Right lobe of liver (tissue), 6 donors: ENCODE results near the gene TTI1. TPM values are rescaled to one million over a fixed set of nuclear protein-coding genes. Genes with fewer than 3 reads are reported as not detected.
"Not testable (repeated sequence)": the region's sequence is repeated elsewhere in the genome, so short reads cannot be mapped to it uniquely, and the experiment has no call there.

Source experiments
- ATAC-seq, 4 donors: fragments of 200-7000 bp; cut with Tn5 transposase; one replicate each; pipeline ENCODE4 v1.9.1; 2020; ENCODE audit warnings: mild to moderate bottlenecking in 4 of 4, moderate library complexity in 4 of 4
- DNase-seq, 3 donors: peaks; one replicate each; pipeline ENCODE4 v3.0.0-alpha.2; 2020
- H3K27ac ChIP-seq, 3 donors: fragments of 200-600 bp; one replicate each; pipeline ENCODE4 v1.8.0; 2022
- H3K27me3 ChIP-seq, 2 donors: fragments of 200-600 bp; one replicate each; pipeline ENCODE4 v1.8.0; 2022
- H3K36me3 ChIP-seq, 4 donors: fragments of 200-600 bp; sonication (generic) in 1 of 4; one replicate each; pipeline versions ENCODE4 v1.5.1 to v1.8.0; 2017 to 2022; ENCODE audit warnings: control low read depth in 1 of 4
- H3K4me1 ChIP-seq, 4 donors: fragments of 200-600 bp; sonication (generic) in 1 of 4; one replicate each; pipeline versions ENCODE4 v1.5.1 to v1.8.0; 2017 to 2022; ENCODE audit warnings: control low read depth in 1 of 4
- H3K4me3 ChIP-seq, 3 donors: fragments of 200-600 bp; one replicate each; pipeline ENCODE4 v1.8.0; 2022
- H3K9me3 ChIP-seq, 4 donors: fragments of 200-600 bp; sonication (generic) in 1 of 4; one replicate each; pipeline versions ENCODE4 v1.5.1 to v1.8.0; 2017 to 2022; ENCODE audit warnings: control low read depth in 1 of 4
- CTCF ChIP-seq, 4 donors: fragments of 200-600 bp in 3 of 4; fragments of 450-650 bp in 1 of 4; IDR thresholded peaks; one replicate each; pipeline versions ENCODE4 v1.5.1 to v1.8.0; 2016 to 2022; ENCODE audit warnings: antibody characterized with exemption in 4 of 4, mild to moderate bottlenecking in 2 of 4
- POLR2A ChIP-seq: fragments of 450-650 bp; IDR thresholded peaks from one replicate; pipeline ENCODE4 v1.6.1; 2017; ENCODE audit warnings: antibody characterized with exemption, mild to moderate bottlenecking
- WGBS: methylation state at CpG from one replicate; pipeline ENCODE4 v1.1.6; 2018; ENCODE audit warnings: low coverage, low lambda C conversion rate; ENCODE audit not compliant: insufficient coverage; ENCODE audit errors: missing lambda C conversion rate; 5-methylcytosine and 5-hydroxymethylcytosine counted together
- intact Hi-C, 2 donors: fragments of 100-400 bp; cut with DNase I; formaldehyde crosslinking; loops; one replicate each; pipeline versions ENCODE4 v1.11.2 to v1.14.1; 2022
- total RNA-seq, 6 experiments: library from RNA; depleted of rRNA in 2 of 6; stranded (reverse); fragments of >200 nt in 2 of 6; fragmentation: NEBNext Ultra II Directional in 3 of 6; extraction: Animal tissue kit (Norgen Biotek cat#: 25700) in 3 of 6; gene quantifications; one replicate each; pipeline versions ENCODE4 v1.1.0 to v1.2.4, GENCODE V29; 2016 to 2023
- donor health status: DM: no; HTN: yes; CAD: no.
- donor health status: DM: no; HTN: no; CAD: no.
- donor health status: DM: no; HTN: no; CAD: no.
- donor health status: DM: no; HTN: yes; CAD: no.
- donor health status: DM: no; HTN: yes; CAD: no.

TTI1 gene
- total RNA-seq, 6 experiments from 2014 or later, result 8.6 to 14.3 (median 11.3) TPM

GRCh38 chr20:37969949-37970855, 63.1 kb downstream of the TTI1 start:
- H3K4me1 ChIP-seq, result no peaks in the 10 kb centered on the region
- no peaks in the 10 kb centered on the region for H3K36me3 ChIP-seq
- no peak overlapping the region for H3K4me3 ChIP-seq
- TF ChIP-seq POLR2A, result no peak
- no peak for TF ChIP-seq CTCF (IDR thresholded peaks at IDR 0.05)
- H3K27ac ChIP-seq, result no peak overlapping the region
- no peaks in the 10 kb centered on the region for H3K9me3 ChIP-seq
- DNase-seq (no peak), ATAC-seq (no peak)
- H3K27me3 ChIP-seq, result no peaks in the 10 kb centered on the region
- 75% methylated on average over 6 of the region's 7 CpGs for WGBS
- intact Hi-C loops, result no loop called here

- no peak for DNase-seq
- WGBS, result 100% methylated on average over 2 of the region's 6 CpGs
- intact Hi-C loops, result no loop called here
Observed at GRCh38 chr20:37968841-37969401, 64.3 kb downstream of the TTI1 start.

GRCh38 chr20:37963483-37963882, 69.8 kb downstream of the TTI1 start:
- H3K36me3 ChIP-seq, H3K27me3 ChIP-seq, intact Hi-C loops, H3K4me1 ChIP-seq, H3K27ac ChIP-seq, DNase-seq, H3K4me3 ChIP-seq, ATAC-seq, H3K9me3 ChIP-seq: not testable (repeated sequence)
- 80% methylated on average over 2 of the region's 2 CpGs for WGBS

More at GRCh38 chr20:37968841-37969401, 64.3 kb downstream of the TTI1 start:
- Histone ChIP-seq H3K9me3 (no peaks in the 10 kb centered on the region), H3K4me1 (no peaks in the 10 kb centered on the region), H3K27me3 (no peaks in the 10 kb centered on the region), H3K27ac (no peak overlapping the region), H3K4me3 (no peak overlapping the region), H3K36me3 (no peaks in the 10 kb centered on the region)
- TF ChIP-seq POLR2A (no peak), CTCF (IDR thresholded peaks at IDR 0.05) (no peak)
- no peak for ATAC-seq

- ATAC-seq (no peak), DNase-seq (no peak)
- TF ChIP-seq CTCF (IDR thresholded peaks at IDR 0.05) (no peak), POLR2A (no peak)
- intact Hi-C loops, result no loop called here
- no peaks in the 10 kb centered on the region for H3K4me1 ChIP-seq
- H3K36me3 ChIP-seq, result no peaks in the 10 kb centered on the region
- 46% methylated on average over 1 of the region's 1 CpG for WGBS
- H3K27me3 ChIP-seq, result no peaks in the 10 kb centered on the region
- no peak overlapping the region for H3K4me3 ChIP-seq
- no peak overlapping the region for H3K27ac ChIP-seq
- H3K9me3 ChIP-seq, result no peaks in the 10 kb centered on the region
Observed at GRCh38 chr20:37961066-37961465, 72.2 kb downstream of the TTI1 start.

GRCh38 chr20:37958856-37959520, 74.3 kb downstream of the TTI1 start:
- ATAC-seq (no peak), DNase-seq (no peak)
- TF ChIP-seq CTCF (IDR thresholded peaks at IDR 0.05) (no peak), POLR2A (no peak)
- H3K36me3 ChIP-seq, result no peaks in the 10 kb centered on the region
- no peaks in the 10 kb centered on the region for H3K27me3 ChIP-seq
- H3K9me3 ChIP-seq, result no peaks in the 10 kb centered on the region
- no peaks in the 10 kb centered on the region for H3K4me1 ChIP-seq
- intact Hi-C loops, result no loop called here
- no peak overlapping the region for H3K27ac ChIP-seq
- WGBS, result 92% methylated on average over 2 of the region's 2 CpGs
- H3K4me3 ChIP-seq, result no peak overlapping the region
